GM18526 (cell line): Measurements from ENCODE around the gene LIN37.

Experiments
- POLR2A ChIP-seq: IDR thresholded peaks from 3 replicates; pipeline ENCODE4 v1.6.1; 2011; ENCODE audit not compliant: insufficient read length; ENCODE audit errors: extremely low read depth

Gene LIN37

GRCh38 chr19:35783469-35784434 is 35.4 kb downstream of the LIN37 start:
- no peak for TF ChIP-seq POLR2A

- TF ChIP-seq POLR2A, result no peak
Observed at GRCh38 chr19:35784503-35785338, 36.3 kb downstream of the LIN37 start.

GRCh38 chr19:35785339-35785627 is 36.9 kb downstream of the LIN37 start:
- TF ChIP-seq POLR2A, result no peak

- no peak for TF ChIP-seq POLR2A
Observed at GRCh38 chr19:35786299-35787160, 38.2 kb downstream of the LIN37 start.

GRCh38 chr19:35787227-35787799 is 38.9 kb downstream of the LIN37 start:
- TF ChIP-seq POLR2A, result no peak

GRCh38 chr19:35788205-35788960 is 40.0 kb downstream of the LIN37 start:
- TF ChIP-seq POLR2A, result no peak

- TF ChIP-seq POLR2A, result no peak
Observed at GRCh38 chr19:35789195-35789977, 41.0 kb downstream of the LIN37 start.

- TF ChIP-seq POLR2A, result no peak
Observed at GRCh38 chr19:35789978-35790944, 41.9 kb downstream of the LIN37 start.

GRCh38 chr19:35790981-35791813 is 42.8 kb downstream of the LIN37 start:
- TF ChIP-seq POLR2A, result no peak

- no peak for TF ChIP-seq POLR2A
Observed at GRCh38 chr19:35791814-35792279, 43.5 kb downstream of the LIN37 start.

- TF ChIP-seq POLR2A, result no peak
Observed at GRCh38 chr19:35792312-35792711, 43.9 kb downstream of the LIN37 start.
